H1 (cell line): ENCODE data around the gene GGA2. TPM values are rescaled to one million over a fixed set of nuclear protein-coding genes. Genes with fewer than 3 reads are reported as not detected.

ENCODE experiments used
- CTCF ChIA-PET: fragments of 300-600 bp; sonication (Branson Sonifier 250); formaldehyde crosslinking; loops from one replicate; lab custom pipeline; 2021; ENCODE audit not compliant: partially characterized antibody; lab: Charles Lee
- POLR2A ChIA-PET: fragments of 300-600 bp; sonication (Branson Sonifier 250); formaldehyde crosslinking; loops from one replicate; lab custom pipeline; 2021; ENCODE audit warnings: inconsistent platforms; ENCODE audit not compliant: partially characterized antibody; lab: Charles Lee
- DNase-seq, 2 experiments: peaks; one replicate each; pipeline versions ENCODE4 v3.0.0 to v3.0.0-alpha.2; 2010 to 2022; ENCODE audit warnings: low spot score in 2 of 2, low read depth in 1 of 2, mixed read lengths in 1 of 2
- FAIRE-seq: peaks from 2 replicates; lab custom pipeline; 2011; peaks lifted over from hg19 to GRCh38; lab: Jason Lieb, UNC
- H2AFZ ChIP-seq: 2 replicates; pipeline ENCODE4 v1.8.1; 2012; ENCODE audit warnings: low read length, inconsistent platforms
- H2AK5ac ChIP-seq: 2 replicates; pipeline ENCODE4 v1.6.1; 2013; ENCODE audit warnings: low read depth, low read length
- H2BK120ac ChIP-seq: replicated peaks from 2 replicates; pipeline ENCODE3; 2013; ENCODE audit warnings: low read depth, low read length, inconsistent platforms
- H2BK12ac ChIP-seq: 2 replicates; pipeline ENCODE4 v1.6.1; 2013; ENCODE audit warnings: low read depth, low read length
- H2BK15ac ChIP-seq: 2 replicates; pipeline ENCODE4 v1.6.1; 2013; ENCODE audit warnings: low read length
- H2BK20ac ChIP-seq: 2 replicates; pipeline ENCODE4 v1.6.1; 2013; ENCODE audit warnings: low read length
- H2BK5ac ChIP-seq: 2 replicates; pipeline ENCODE4 v1.6.1; 2013; ENCODE audit warnings: low read depth, low read length
- H3K14ac ChIP-seq: 2 replicates; pipeline ENCODE4 v1.6.1; 2013; ENCODE audit warnings: inconsistent platforms; ENCODE audit not compliant: insufficient read length
- H3K18ac ChIP-seq: 2 replicates; pipeline ENCODE4 v1.6.1; 2013; ENCODE audit warnings: low read length; ENCODE audit errors: extremely low read depth
- H3K23ac ChIP-seq: 2 replicates; pipeline ENCODE4 v1.6.1; 2013; ENCODE audit warnings: inconsistent platforms; ENCODE audit not compliant: insufficient read length
- H3K23me2 ChIP-seq: 2 replicates; pipeline ENCODE4 v1.6.1; 2013; ENCODE audit warnings: low read depth, low read length
- H3K27ac ChIP-seq: 2 replicates; pipeline ENCODE4 v1.6.1; 2011; ENCODE audit warnings: low read depth, low read length, inconsistent platforms
- H3K27me3 ChIP-seq, 4 experiments: replicated peaks in 1 of 4; 1 replicate in 1 of 4; 2 replicates in 3 of 4; pipeline versions ENCODE4 v1.6.1 to v1.8.1; 2011 to 2013; ENCODE audit warnings: low read length in 3 of 4, mild to moderate bottlenecking in 3 of 4, inconsistent platforms in 2 of 4, mixed read lengths in 2 of 4, moderate library complexity in 1 of 4; ENCODE audit not compliant: control insufficient read depth in 3 of 4, insufficient read depth in 3 of 4; ENCODE audit errors: extremely low read depth in 1 of 4
- H3K36me3 ChIP-seq, 4 experiments: 2 replicates each; pipeline versions ENCODE4 v1.6.1 to v1.8.1; 2011 to 2013; ENCODE audit warnings: mild to moderate bottlenecking in 4 of 4, low read length in 3 of 4, moderate library complexity in 2 of 4, control low read depth in 1 of 4, inconsistent platforms in 1 of 4; ENCODE audit not compliant: insufficient read depth in 4 of 4, control insufficient read depth in 2 of 4
- H3K4ac ChIP-seq: replicated peaks from 2 replicates; pipeline ENCODE3; 2013; ENCODE audit warnings: low read length, low read depth, mixed read lengths, inconsistent platforms; ENCODE audit not compliant: insufficient read length
- H3K4me1 ChIP-seq, 4 experiments: replicated peaks in 1 of 4; 1 replicate in 1 of 4; 2 replicates in 3 of 4; pipeline versions ENCODE4 v1.6.1 to v1.8.1; 2011 to 2013; ENCODE audit warnings: low read length in 3 of 4, inconsistent platforms in 2 of 4, mixed read lengths in 1 of 4; ENCODE audit not compliant: insufficient read depth in 4 of 4, control insufficient read depth in 3 of 4
- H3K4me2 ChIP-seq, 2 experiments: 2 replicates each; pipeline versions ENCODE4 v1.6.1 to v1.8.1; 2011 to 2013; ENCODE audit warnings: low read depth in 2 of 2, low read length in 2 of 2, control low read depth in 1 of 2, inconsistent platforms in 1 of 2, mild to moderate bottlenecking in 1 of 2; ENCODE audit not compliant: insufficient read depth in 1 of 2
- H3K4me3 ChIP-seq, 4 experiments: fragments of 200-600, 300-600 bp in 1 of 4; sonication (generic), shearing (Covaris generic), sonication (Bioruptor Twin) in 1 of 4; 2 replicates each; pipeline versions ENCODE4 v1.5.1 to v1.8.1; 2011 to 2016; ENCODE audit warnings: low read length in 4 of 4, low read depth in 3 of 4, control low read depth in 2 of 4, inconsistent platforms in 2 of 4, mild to moderate bottlenecking in 2 of 4, mixed read lengths in 1 of 4, moderate library complexity in 1 of 4; ENCODE audit not compliant: insufficient read depth in 2 of 4; ENCODE audit errors: extremely low read depth in 1 of 4
- H3K56ac ChIP-seq: replicated peaks from 2 replicates; pipeline ENCODE3; 2013; ENCODE audit warnings: low read depth, mild to moderate bottlenecking, mixed read lengths, low read length, inconsistent platforms; ENCODE audit not compliant: insufficient read length
- H3K79me1 ChIP-seq: 2 replicates; pipeline ENCODE4 v1.6.1; 2013; ENCODE audit warnings: low read depth, low read length, control low read depth
- H3K79me2 ChIP-seq, 2 experiments: 2 replicates each; pipeline versions ENCODE4 v1.6.1 to v1.8.1; 2012 to 2013; ENCODE audit warnings: low read length in 2 of 2, mild to moderate bottlenecking in 2 of 2, inconsistent platforms in 1 of 2; ENCODE audit not compliant: insufficient read depth in 2 of 2, control insufficient read depth in 1 of 2
- H3K9ac ChIP-seq, 4 experiments: replicated peaks in 1 of 4; 1 replicate in 1 of 4; 2 replicates in 3 of 4; pipeline versions ENCODE4 v1.6.1 to v1.8.1; 2011 to 2013; ENCODE audit warnings: low read depth in 3 of 4, low read length in 3 of 4, control low read depth in 2 of 4, mild to moderate bottlenecking in 2 of 4, moderate library complexity in 2 of 4, inconsistent platforms in 1 of 4; ENCODE audit errors: extremely low read depth in 1 of 4
- H3K9me3 ChIP-seq, 2 experiments: 2 replicates each; pipeline versions ENCODE4 v1.6.1 to v1.8.1; 2012 to 2013; ENCODE audit warnings: mild to moderate bottlenecking in 2 of 2, moderate library complexity in 2 of 2, control low read depth in 1 of 2, inconsistent platforms in 1 of 2, low read depth in 1 of 2, low read length in 1 of 2, mixed read lengths in 1 of 2; ENCODE audit not compliant: insufficient read depth in 2 of 2
- H4K20me1 ChIP-seq, 2 experiments: replicated peaks in 1 of 2; 2 replicates each; pipeline versions ENCODE3 to v1.8.1; 2011 to 2013; ENCODE audit warnings: inconsistent platforms in 2 of 2, low read length in 2 of 2, mild to moderate bottlenecking in 1 of 2; ENCODE audit not compliant: insufficient read depth in 2 of 2, control insufficient read depth in 1 of 2
- H4K5ac ChIP-seq: 2 replicates; pipeline ENCODE4 v1.6.1; 2013; ENCODE audit warnings: low read length, low read depth, mixed read lengths, inconsistent platforms; ENCODE audit not compliant: insufficient read length
- H4K8ac ChIP-seq: 2 replicates; pipeline ENCODE4 v1.8.0; 2013; ENCODE audit warnings: mild to moderate bottlenecking, moderate library complexity, low read length, inconsistent platforms; ENCODE audit not compliant: insufficient read depth; ENCODE audit errors: extremely low read depth
- H4K91ac ChIP-seq: replicated peaks from 2 replicates; pipeline ENCODE3; 2013; ENCODE audit warnings: low read length, mixed read lengths, inconsistent platforms; ENCODE audit not compliant: insufficient read length
- ASH2L ChIP-seq: fragments of 200-600, 300-600 bp; sonication (generic); IDR thresholded peaks from one replicate; pipeline ENCODE4 v1.7.1; 2017; ENCODE audit warnings: low read length
- BCL11A ChIP-seq, 2 experiments: IDR thresholded peaks; one replicate each; pipeline ENCODE4 v1.6.1; 2011; ENCODE audit warnings: low read depth in 2 of 2, low read length in 2 of 2, mild to moderate bottlenecking in 2 of 2
- BRCA1 ChIP-seq: IDR thresholded peaks from 2 replicates; pipeline ENCODE4 v1.6.1; 2012; ENCODE audit warnings: low read depth, low read length, improper control_type of control experiment
- CBX8 ChIP-seq: fragments of 300-800, 300-1000 bp; sonication (generic); IDR thresholded peaks from 2 replicates; pipeline ENCODE4 v1.7.1; 2016; ENCODE audit warnings: low read depth, low read length, borderline replicate concordance
- EP300 ChIP-seq, 2 experiments: IDR thresholded peaks; 1 replicate in 1 of 2; 2 replicates in 1 of 2; pipeline ENCODE4 v1.6.1; 2011 to 2012; ENCODE audit warnings: low read depth in 2 of 2, low read length in 2 of 2, mild to moderate bottlenecking in 2 of 2, borderline replicate concordance in 1 of 2, inconsistent platforms in 1 of 2, moderate library complexity in 1 of 2
- KDM1A ChIP-seq: fragments of 200-600, 300-600 bp; sonication (generic); IDR thresholded peaks from 2 replicates; pipeline ENCODE4 v1.7.1; 2016; ENCODE audit warnings: mild to moderate bottlenecking, low read length, borderline replicate concordance
- POLR2AphosphoS5 ChIP-seq: IDR thresholded peaks from 2 replicates; pipeline ENCODE4 v1.6.1; 2011; ENCODE audit warnings: low read depth, low read length
- POU5F1 ChIP-seq: IDR thresholded peaks from 2 replicates; pipeline ENCODE4 v1.6.1; 2011; ENCODE audit warnings: low read depth, mild to moderate bottlenecking, low read length, moderate library complexity
- RAD21 ChIP-seq, 2 experiments: IDR thresholded peaks in 1 of 2; conservative IDR thresholded peaks in 1 of 2; 2 replicates each; pipeline ENCODE4 v1.6.1; 2011; ENCODE audit warnings: low read depth in 2 of 2, low read length in 2 of 2, improper control_type of control experiment in 1 of 2, inconsistent platforms in 1 of 2, mild to moderate bottlenecking in 1 of 2, moderate library complexity in 1 of 2
- SIRT6 ChIP-seq: IDR thresholded peaks from one replicate; pipeline ENCODE4 v1.7.1; 2012; ENCODE audit warnings: low read length, inconsistent platforms
- SP1 ChIP-seq: IDR thresholded peaks from 2 replicates; pipeline ENCODE4 v1.6.1; 2011; ENCODE audit warnings: low read depth, low read length
- SP2 ChIP-seq: IDR thresholded peaks from 2 replicates; pipeline ENCODE4 v1.6.1; 2012; ENCODE audit warnings: mild to moderate bottlenecking, low read length, inconsistent platforms
- SRF ChIP-seq: IDR thresholded peaks from 2 replicates; pipeline ENCODE4 v1.6.1; 2011; ENCODE audit warnings: mild to moderate bottlenecking, low read depth, low read length, moderate library complexity
- SUZ12 ChIP-seq: fragments of 200-600 bp; sonication (generic); IDR thresholded peaks from 2 replicates; pipeline ENCODE4 v1.6.1; 2012; ENCODE audit warnings: mild to moderate bottlenecking, inconsistent platforms, low read length, moderate library complexity, mixed read lengths
- WGBS, 2 experiments: shearing (Covaris generic) in 1 of 2; methylation state at CpG; one replicate each; pipeline versions ENCODE4 v1.1.6 to v1.1.7; 2013 to 2015; ENCODE audit warnings: low lambda C conversion rate in 2 of 2, mixed read lengths in 2 of 2, inconsistent platforms in 1 of 2, low coverage in 1 of 2, missing lambda C conversion rate in 1 of 2; ENCODE audit not compliant: insufficient replicate concordance in 2 of 2, insufficient coverage in 1 of 2, insufficient read length in 1 of 2; ENCODE audit errors: extremely low coverage in 1 of 2, missing lambda C conversion rate in 1 of 2; 5-methylcytosine and 5-hydroxymethylcytosine counted together
- polyA plus RNA-seq, 7 experiments: library from polyadenylated mRNA; depleted of rRNA in 3 of 7; stranded (reverse) in 5 of 7; unstranded in 2 of 7; fragments of >200 nt in 5 of 7; fragments of 200-250 nt in 2 of 7; gene quantifications; 1 replicate in 5 of 7; 2 replicates in 1 of 7; 4 replicates in 1 of 7; pipeline versions ENCODE4 v1.2.1 to v1.2.3, GENCODE V29; 2011 to 2013; ENCODE audit warnings: missing spikeins in 2 of 7, mixed read lengths in 2 of 7
- total RNA-seq: library from RNA; stranded (reverse); fragmentation: NEBNext Ultra II Directional; extraction: Animal tissue kit (Norgen Biotek cat#: 25700); gene quantifications from 2 replicates; pipeline ENCODE4 v1.2.1, GENCODE V29; 2021

GGA2 gene
- total and polyA plus RNA-seq, 2 of the 8 experiments (the other 6 are each of a cell fraction or from before 2014, with no cell fraction given), result 65.8 to 114 TPM

DNA sequence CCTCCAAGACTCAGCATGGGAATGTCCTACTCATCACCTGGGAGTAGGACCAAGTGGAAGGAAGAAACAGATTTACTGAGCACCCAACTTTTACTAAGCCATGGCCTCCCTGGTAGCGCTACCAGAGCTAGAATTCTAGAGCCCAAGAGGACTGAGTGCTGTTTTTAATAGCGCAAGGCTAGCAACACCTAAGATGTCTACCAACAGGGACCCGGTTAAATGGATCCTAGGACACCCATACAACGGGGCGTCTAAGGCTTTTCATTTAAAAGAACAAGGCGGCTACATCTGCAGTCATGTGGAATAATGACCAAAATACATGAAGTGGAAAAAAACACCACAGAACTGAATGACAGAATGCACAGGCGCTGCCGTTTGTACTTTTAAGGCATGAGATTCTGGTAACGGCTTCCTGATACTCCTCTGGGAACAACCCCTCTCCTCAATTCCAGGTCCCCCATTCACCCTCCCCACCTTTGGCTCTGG lies 5.1 kb downstream of the GGA2 start:
- H2AFZ ChIP-seq, result no peak overlapping the region
- H4K5ac ChIP-seq, result no peak overlapping the region
- H3K4me3 ChIP-seq, result no peak overlapping the region
- H3K36me3 ChIP-seq, result peaks cover 0 to 5% (median 1%) of the 10 kb centered on the region in 4 experiments; a peak in 4 of 8 replicates
- H3K4me2 ChIP-seq, result peak overlapping the region; percentile 19 to 28; a peak in 2 of 4 replicates
- H3K56ac ChIP-seq, result no peak overlapping the region
- ChIA-PET POLR2A (interaction anchor here (0.7 to 6.9 kb wide), 7 partner anchors 10 to 93 kb away, joined by 3 to 63 read pairs (median 4); no protein-coding TSS in a partner anchor), CTCF (interaction anchor here (0.9 kb wide), 1 partner anchor 28 kb away, joined by 4 read pairs; no protein-coding TSS in a partner anchor)
- H3K79me1 ChIP-seq, result peaks cover 32% of the 10 kb centered on the region
- H4K91ac ChIP-seq, result no peak overlapping the region
- no peak overlapping the region for H2BK20ac ChIP-seq
- H3K23ac ChIP-seq, result no peak overlapping the region
- H2BK12ac ChIP-seq, result no peak overlapping the region
- no peak overlapping the region for H2BK15ac ChIP-seq
- H4K8ac ChIP-seq, result no peak overlapping the region
- peak overlapping the region; percentile 15; the same call in 1 of the 2 replicates for H3K27ac ChIP-seq
- H2BK5ac ChIP-seq, result 0 out of 2 replicates have a peak overlapping the region, but pooled peaks have one; percentile 52
- DNase-seq (no peak), FAIRE-seq (no peak)
- no peaks in the 10 kb centered on the region for H3K27me3 ChIP-seq
- no peak overlapping the region for H3K14ac ChIP-seq
- H3K79me2 ChIP-seq, result peaks cover 52 to 96% of the 10 kb centered on the region in 2 experiments
- no peaks in the 10 kb centered on the region for H3K9me3 ChIP-seq
- H3K18ac ChIP-seq, result no peak overlapping the region
- peaks cover 41 to 54% of the 10 kb centered on the region in 2 experiments for H4K20me1 ChIP-seq
- 90% methylated on average over 8 of the region's 9 CpGs; no CpG with 5 or more reads in 1 of the 2 experiments for WGBS, 2 experiments
- peaks cover 10% of the 10 kb centered on the region for H3K23me2 ChIP-seq
- no peak overlapping the region for H3K9ac ChIP-seq
- H3K4me1 ChIP-seq, result peaks cover 0 to 10% (median 5%) of the 10 kb centered on the region in 4 experiments; a peak in 5 of 7 replicates
- no peak overlapping the region for H2BK120ac ChIP-seq
- H2AK5ac ChIP-seq, result no peak overlapping the region
- no peak overlapping the region for H3K4ac ChIP-seq
- no peak for TF ChIP-seq SP2
- no peak for TF ChIP-seq EP300 (IDR thresholded peaks at IDR 0.05; ENCODE audit: borderline replicate concordance in 1 of 2, low read depth in 2 of 2, low read length in 2 of 2)
- TF ChIP-seq POU5F1, result no peak
- no peak for TF ChIP-seq POLR2AphosphoS5
- no peak for TF ChIP-seq SIRT6
- no peak for TF ChIP-seq SP1
- no peak for TF ChIP-seq CBX8
- TF ChIP-seq SRF, result no peak
- TF ChIP-seq SUZ12, result no peak
- TF ChIP-seq ASH2L, result no peak
- no peak for TF ChIP-seq KDM1A
- TF ChIP-seq RAD21 (IDR thresholded peaks at IDR 0.05 in 1 of 2, conservative IDR thresholded peaks at IDR 0.05 in 1 of 2; ENCODE audit: low read depth in 2 of 2, low read length in 2 of 2), result no peak
- TF ChIP-seq BRCA1, result no peak
- no peak for TF ChIP-seq BCL11A (IDR thresholded peaks at IDR 0.05; ENCODE audit: low read depth in 2 of 2, low read length in 2 of 2)
